Natural killer cell (primary cell): ENCODE measurements around the gene ELOVL2. TPM values are rescaled to one million over a fixed set of nuclear protein-coding genes. Genes with fewer than 3 reads are reported as not detected.

ENCODE experiments used
- ATAC-seq, 3 donors: fragments of 150-1000 bp in 2 of 3; fragments of 200-7000 bp in 1 of 3; cut with Tn5 transposase; 1 replicate in 1 of 3; 2 replicates in 2 of 3; pipeline ENCODE4 v1.10.0; 2021; ENCODE audit warnings: mild to moderate bottlenecking in 2 of 3, moderate library complexity in 2 of 3
- DNase-seq, 2 donors: peaks; one replicate each; pipeline versions ENCODE4 v3.0.0 to v3.0.0-alpha.2; 2013 to 2021; ENCODE audit warnings: mixed read lengths in 1 of 2
- H3K27ac ChIP-seq: one replicate; pipeline ENCODE4 v1.5.1; 2013; ENCODE audit warnings: mild to moderate bottlenecking, low read length
- H3K27me3 ChIP-seq: one replicate; pipeline ENCODE4 v1.6.1; 2013; ENCODE audit warnings: low read length; ENCODE audit not compliant: control insufficient read depth, insufficient read depth
- H3K36me3 ChIP-seq: one replicate; pipeline ENCODE4 v1.6.1; 2013; ENCODE audit warnings: low read length; ENCODE audit not compliant: control insufficient read depth, insufficient read depth
- H3K4me1 ChIP-seq: one replicate; pipeline ENCODE4 v1.6.1; 2013; ENCODE audit warnings: low read length; ENCODE audit not compliant: control insufficient read depth, insufficient read depth
- H3K4me3 ChIP-seq: one replicate; pipeline ENCODE4 v1.5.1; 2013; ENCODE audit warnings: low read length
- H3K9me3 ChIP-seq: one replicate; pipeline ENCODE4 v1.6.1; 2013; ENCODE audit warnings: low read length; ENCODE audit not compliant: control insufficient read depth, insufficient read depth
- H3K27ac Mint-ChIP-seq, 2 donors: one replicate each; pipeline ENCODE4 v1.8.0; 2022; ENCODE audit warnings: mild to moderate bottlenecking in 2 of 2, mixed read lengths in 2 of 2, moderate library complexity in 1 of 2
- H3K27me3 Mint-ChIP-seq, 2 donors: one replicate each; pipeline ENCODE4 v1.8.0; 2022; ENCODE audit warnings: low read depth in 2 of 2, mixed read lengths in 2 of 2
- H3K36me3 Mint-ChIP-seq: one replicate; pipeline ENCODE4 v1.8.0; 2022; ENCODE audit warnings: mixed read lengths
- H3K4me1 Mint-ChIP-seq, 2 donors: one replicate each; pipeline ENCODE4 v1.8.0; 2022; ENCODE audit warnings: mixed read lengths in 2 of 2
- H3K4me3 Mint-ChIP-seq: one replicate; pipeline ENCODE4 v1.8.0; 2022; ENCODE audit warnings: mild to moderate bottlenecking, moderate library complexity, mixed read lengths
- H3K9me3 Mint-ChIP-seq, 2 donors: one replicate each; pipeline ENCODE4 v1.8.0; 2022; ENCODE audit warnings: mixed read lengths in 2 of 2
- CTCF ChIP-seq: fragments of 200-600 bp; IDR thresholded peaks from one replicate; pipeline ENCODE4 v1.8.0; 2022; ENCODE audit warnings: antibody characterized with exemption
- WGBS: methylation state at CpG from one replicate; pipeline ENCODE4 v1.1.7; 2013; ENCODE audit warnings: missing lambda C conversion rate; ENCODE audit not compliant: insufficient coverage; 5-methylcytosine and 5-hydroxymethylcytosine counted together
- intact Hi-C: fragments of 100-400 bp; cut with micrococcal nuclease; formaldehyde crosslinking; loops from one replicate; pipeline ENCODE4 v1.14.2; 2022
- total RNA-seq, 4 donors: library from RNA; stranded (reverse); fragments of 120-200 nt in 1 of 4; gene quantifications; one replicate each; pipeline versions ENCODE4 v1.2.3 to v1.2.4, GENCODE V29; 2013 to 2022

The ELOVL2 gene
- total RNA-seq, 3 donors from 2014 or later (not counting 1 experiment from before 2014, with no cell fraction given), result not detected

GRCh38 chr6:10947966-10948365, 96.1 kb downstream of the ELOVL2 start:
- intact Hi-C loops, result no loop called here
- peaks cover 16 to 32% of the 10 kb centered on the region in 2 donors for H3K27me3 Mint-ChIP-seq
- peaks cover 3% of the 10 kb centered on the region for H3K27me3 ChIP-seq
- DNase-seq (no peak), ATAC-seq (no peak)
- no peaks in the 10 kb centered on the region for H3K9me3 Mint-ChIP-seq
- TF ChIP-seq CTCF, result no peak
- WGBS, result 100% methylated on average over 2 of the region's 5 CpGs
- no peaks in the 10 kb centered on the region for H3K36me3 ChIP-seq
- no peaks in the 10 kb centered on the region for H3K4me1 ChIP-seq
- no peaks in the 10 kb centered on the region for H3K4me1 Mint-ChIP-seq
- H3K27ac ChIP-seq, result no peak overlapping the region
- no peaks in the 10 kb centered on the region for H3K9me3 ChIP-seq
- no peaks in the 10 kb centered on the region for H3K36me3 Mint-ChIP-seq
- H3K4me3 Mint-ChIP-seq, result no peak overlapping the region
- H3K4me3 ChIP-seq, result no peak overlapping the region
- no peak overlapping the region for H3K27ac Mint-ChIP-seq

DNA sequence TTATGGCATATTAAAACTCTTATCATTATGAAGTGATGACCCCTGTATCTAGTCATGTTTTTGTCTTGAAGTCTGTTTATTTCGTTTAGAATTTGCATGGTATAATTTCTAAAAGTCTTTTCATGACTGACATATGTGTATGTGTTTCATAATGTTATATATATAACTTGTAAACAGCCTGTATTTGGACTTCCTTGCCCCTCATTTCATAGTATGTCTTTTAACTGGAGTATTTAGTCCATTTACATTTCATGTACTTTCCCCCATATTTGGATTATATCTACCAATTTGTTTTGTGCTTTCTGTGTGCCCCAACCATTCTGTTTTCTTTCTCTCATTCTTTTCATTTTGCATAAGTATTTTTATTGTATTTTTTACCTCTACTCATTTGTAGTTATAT, 98.3 kb downstream of the ELOVL2 start:
- no peaks in the 10 kb centered on the region for H3K4me1 ChIP-seq

DNA sequence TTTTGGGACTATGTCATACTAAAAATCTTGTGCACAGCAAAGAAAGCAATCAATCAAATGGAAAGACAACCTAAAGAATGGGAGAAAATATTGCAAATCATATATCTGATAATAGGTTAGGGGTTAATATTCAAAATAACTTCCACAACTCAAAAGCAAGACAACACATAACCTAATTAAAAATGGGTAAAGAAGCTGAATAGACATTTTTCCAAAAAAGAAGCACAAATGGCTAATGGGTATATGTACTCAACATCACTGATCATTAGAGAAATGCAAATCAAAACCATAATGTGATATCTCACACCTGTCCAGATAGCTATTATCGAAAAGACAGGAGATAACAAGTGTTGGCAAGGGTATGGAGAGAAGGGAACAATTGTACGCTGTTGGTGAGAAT, 104.3 kb downstream of the ELOVL2 start:
- Mint-ChIP-seq H3K27ac (no peak overlapping the region), H3K36me3 (no peaks in the 10 kb centered on the region), H3K4me1 (no peaks in the 10 kb centered on the region), H3K9me3 (no peaks in the 10 kb centered on the region), H3K4me3 (no peak overlapping the region), H3K27me3 (peaks cover 8 to 25% of the 10 kb centered on the region in 2 donors)
- Histone ChIP-seq H3K27ac (no peak overlapping the region), H3K27me3 (no peaks in the 10 kb centered on the region), H3K4me3 (no peak overlapping the region), H3K4me1 (no peaks in the 10 kb centered on the region), H3K9me3 (peaks cover 3% of the 10 kb centered on the region), H3K36me3 (no peaks in the 10 kb centered on the region)
- intact Hi-C loops, result no loop called here
- ATAC-seq (no peak), DNase-seq (no peak)
- TF ChIP-seq CTCF, result no peak
- 83% methylated on average over 2 of the region's 2 CpGs for WGBS

More for the DNA sequence above, 98.3 kb downstream of the ELOVL2 start:
- ATAC-seq (no peak), DNase-seq (no peak)
- Mint-ChIP-seq H3K27ac (no peak overlapping the region), H3K36me3 (no peaks in the 10 kb centered on the region), H3K27me3 (peaks cover 14 to 25% of the 10 kb centered on the region in 2 donors), H3K4me3 (no peak overlapping the region), H3K4me1 (no peaks in the 10 kb centered on the region), H3K9me3 (no peaks in the 10 kb centered on the region)
- TF ChIP-seq CTCF, result no peak
- WGBS, result no CpG with 5 or more reads among the region's 1 CpG
- H3K27me3 ChIP-seq, result peaks cover 3% of the 10 kb centered on the region
- no peaks in the 10 kb centered on the region for H3K9me3 ChIP-seq
- intact Hi-C loops, result no loop called here
- H3K36me3 ChIP-seq, result no peaks in the 10 kb centered on the region
- H3K4me3 ChIP-seq, result no peak overlapping the region
- no peak overlapping the region for H3K27ac ChIP-seq

DNA sequence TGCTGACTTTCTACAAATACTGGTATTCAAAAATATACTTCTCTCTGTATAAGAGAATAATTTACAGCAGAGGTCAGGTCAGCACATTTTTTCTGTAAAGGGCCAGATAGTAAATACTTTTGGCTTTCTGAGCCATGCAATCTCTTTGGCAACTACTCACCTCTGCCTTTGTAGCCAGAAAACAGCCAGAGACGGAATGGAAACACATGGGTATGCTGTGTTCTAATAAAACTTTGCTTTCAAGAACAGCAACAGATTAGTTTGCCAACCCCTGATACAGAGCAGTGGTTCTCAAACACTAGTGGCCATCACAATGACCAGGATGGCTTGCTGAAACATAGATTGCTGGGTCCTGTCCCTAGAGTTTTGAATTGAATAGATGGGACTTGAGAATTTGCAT, 111.0 kb downstream of the ELOVL2 start:
- WGBS, result 76% methylated on average over 1 of the region's 1 CpG
- H3K4me3 Mint-ChIP-seq, result no peak overlapping the region

More for the DNA sequence above, 111.0 kb downstream of the ELOVL2 start:
- H3K27me3 Mint-ChIP-seq, result peaks cover 13 to 21% of the 10 kb centered on the region in 2 donors
- H3K9me3 Mint-ChIP-seq, result no peaks in the 10 kb centered on the region
- ATAC-seq (no peak), DNase-seq (no peak)
- no peaks in the 10 kb centered on the region for H3K36me3 ChIP-seq
- H3K36me3 Mint-ChIP-seq, result no peaks in the 10 kb centered on the region
- intact Hi-C loops, result no loop called here
- H3K4me1 ChIP-seq, result no peaks in the 10 kb centered on the region
- H3K4me1 Mint-ChIP-seq, result no peaks in the 10 kb centered on the region
- peaks cover 2% of the 10 kb centered on the region for H3K27me3 ChIP-seq
- no peak overlapping the region for H3K27ac Mint-ChIP-seq
- TF ChIP-seq CTCF, result no peak
- H3K9me3 ChIP-seq, result no peaks in the 10 kb centered on the region
- no peak overlapping the region for H3K4me3 ChIP-seq
- H3K27ac ChIP-seq, result no peak overlapping the region
